Measurements from ENCODE around the gene SNPH. TPM values are rescaled to one million over a fixed set of nuclear protein-coding genes. Genes with fewer than 3 reads are reported as not detected.

The SNPH gene
- total RNA-seq, 1 experiment from 2014 or later = 0.43 TPM

DNA sequence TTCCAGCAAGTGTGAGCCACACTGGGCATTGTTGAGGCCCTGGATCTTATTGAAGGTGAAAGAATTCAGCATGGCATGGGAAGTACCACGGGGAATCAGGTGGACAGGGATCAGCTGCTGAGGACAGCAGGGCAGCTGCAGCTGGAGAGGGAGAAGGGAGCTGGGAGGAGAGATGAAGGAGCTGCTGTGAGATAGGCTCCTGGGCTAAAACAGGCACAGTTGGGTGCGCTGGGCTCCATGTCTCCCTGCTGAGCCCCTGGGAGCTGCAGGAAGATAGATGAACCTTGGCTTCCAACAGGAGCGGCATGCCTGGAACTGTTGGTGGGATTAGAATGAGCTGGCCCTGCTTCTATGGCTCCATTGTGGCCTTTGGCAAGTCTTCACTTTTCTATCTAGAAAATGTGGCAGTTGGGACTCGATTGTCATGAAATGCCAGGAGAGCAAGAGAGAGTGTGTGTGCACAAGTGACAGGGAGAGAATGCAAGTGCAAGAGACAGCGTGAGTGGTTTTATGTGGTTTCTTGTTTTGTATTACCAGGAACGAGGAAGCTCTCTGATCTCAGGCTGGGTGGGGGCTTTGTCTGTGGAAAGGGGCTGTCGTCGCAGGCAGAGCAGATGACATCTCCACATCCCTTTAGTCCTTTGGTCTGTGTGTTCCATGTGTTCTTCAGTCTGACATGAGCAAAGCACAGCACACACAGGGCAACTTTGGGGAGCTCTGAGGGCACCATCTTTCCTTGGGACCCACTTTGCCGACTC, 20.4 kb downstream of the SNPH start:
- Histone ChIP-seq H3K27me3 (replicated peaks; ENCODE audit: insufficient read depth, low read depth, low read length, poor library complexity) (no peaks in the 10 kb centered on the region), H3K36me3 (ENCODE audit: insufficient read depth, low read length, poor library complexity, severe bottlenecking) (no peaks in the 10 kb centered on the region), H3K4me3 (ENCODE audit: low read depth, low read length, poor library complexity, severe bottlenecking) (no peak overlapping the region), H3K27ac (ENCODE audit: low read depth, low read length, poor library complexity, severe bottlenecking) (no peak overlapping the region), H3K4me1 (ENCODE audit: insufficient read depth, low read length, poor library complexity, severe bottlenecking) (no peaks in the 10 kb centered on the region), H3K9me3 (ENCODE audit: low read depth, low read length, poor library complexity, severe bottlenecking) (no peaks in the 10 kb centered on the region)
- TF ChIP-seq, protein P1, sequence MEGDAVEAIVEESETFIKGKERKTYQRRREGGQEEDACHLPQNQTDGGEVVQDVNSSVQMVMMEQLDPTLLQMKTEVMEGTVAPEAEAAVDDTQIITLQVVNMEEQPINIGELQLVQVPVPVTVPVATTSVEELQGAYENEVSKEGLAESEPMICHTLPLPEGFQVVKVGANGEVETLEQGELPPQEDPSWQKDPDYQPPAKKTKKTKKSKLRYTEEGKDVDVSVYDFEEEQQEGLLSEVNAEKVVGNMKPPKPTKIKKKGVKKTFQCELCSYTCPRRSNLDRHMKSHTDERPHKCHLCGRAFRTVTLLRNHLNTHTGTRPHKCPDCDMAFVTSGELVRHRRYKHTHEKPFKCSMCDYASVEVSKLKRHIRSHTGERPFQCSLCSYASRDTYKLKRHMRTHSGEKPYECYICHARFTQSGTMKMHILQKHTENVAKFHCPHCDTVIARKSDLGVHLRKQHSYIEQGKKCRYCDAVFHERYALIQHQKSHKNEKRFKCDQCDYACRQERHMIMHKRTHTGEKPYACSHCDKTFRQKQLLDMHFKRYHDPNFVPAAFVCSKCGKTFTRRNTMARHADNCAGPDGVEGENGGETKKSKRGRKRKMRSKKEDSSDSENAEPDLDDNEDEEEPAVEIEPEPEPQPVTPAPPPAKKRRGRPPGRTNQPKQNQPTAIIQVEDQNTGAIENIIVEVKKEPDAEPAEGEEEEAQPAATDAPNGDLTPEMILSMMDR (conservative IDR thresholded peaks at IDR 0.05; ENCODE audit: low read depth, low read length) = no peak
- TF ChIP-seq EZH2 (IDR thresholded peaks at IDR 0.05; ENCODE audit: borderline replicate concordance, low read depth, low read length, poor library complexity, severe bottlenecking) = no peak
- ChIA-PET CTCF (no interaction called here), POLR2A (ENCODE audit: low non-redundant PET) (no interaction called here)
- intact Hi-C loops (cut with micrococcal nuclease; ENCODE audit: unreplicated experiment) = no loop called here
- no TSS peak for BruUV-seq (replicated peaks)
- no peak for DNase-seq (ENCODE audit: low spot score)

DNA sequence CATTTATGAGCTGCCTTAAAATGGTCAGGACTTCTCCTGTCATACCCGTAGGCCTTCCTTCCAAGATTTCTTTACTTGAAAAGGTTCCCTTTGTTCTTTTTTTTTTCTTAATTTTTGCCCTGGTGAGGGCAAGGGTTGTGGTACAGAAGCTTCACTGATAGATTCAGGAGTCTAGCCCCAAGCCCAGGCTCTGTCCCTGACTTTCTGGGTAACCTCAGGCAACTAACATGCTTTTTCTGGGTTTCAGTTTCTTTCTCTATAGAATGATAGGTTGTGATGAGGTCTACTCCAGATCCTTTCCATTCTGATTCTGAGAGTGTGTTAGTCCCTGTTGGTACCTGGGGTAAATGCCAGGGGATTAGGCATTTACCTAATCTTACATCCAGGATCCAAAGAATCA, 21.2 kb downstream of the SNPH start:
- H3K9me3 ChIP-seq (ENCODE audit: low read depth, low read length, poor library complexity, severe bottlenecking) = no peaks in the 10 kb centered on the region
- no peak for DNase-seq (ENCODE audit: low spot score)
- H3K4me3 ChIP-seq (ENCODE audit: low read depth, low read length, poor library complexity, severe bottlenecking) = no peak overlapping the region
- H3K27me3 ChIP-seq (replicated peaks; ENCODE audit: insufficient read depth, low read depth, low read length, poor library complexity) = no peaks in the 10 kb centered on the region
- no TSS peak for BruUV-seq (replicated peaks)
- TF ChIP-seq EZH2 (IDR thresholded peaks at IDR 0.05; ENCODE audit: borderline replicate concordance, low read depth, low read length, poor library complexity, severe bottlenecking) = no peak
- TF ChIP-seq, protein P1 (conservative IDR thresholded peaks at IDR 0.05; ENCODE audit: low read depth, low read length) = no peak
- no peaks in the 10 kb centered on the region for H3K36me3 ChIP-seq (ENCODE audit: insufficient read depth, low read length, poor library complexity, severe bottlenecking)
- intact Hi-C loops (cut with micrococcal nuclease; ENCODE audit: unreplicated experiment) = no loop called here
- H3K4me1 ChIP-seq (ENCODE audit: insufficient read depth, low read length, poor library complexity, severe bottlenecking) = no peaks in the 10 kb centered on the region
- H3K27ac ChIP-seq (ENCODE audit: low read depth, low read length, poor library complexity, severe bottlenecking) = no peak overlapping the region
- ChIA-PET CTCF (no interaction called here), POLR2A (ENCODE audit: low non-redundant PET) (no interaction called here)

DNA sequence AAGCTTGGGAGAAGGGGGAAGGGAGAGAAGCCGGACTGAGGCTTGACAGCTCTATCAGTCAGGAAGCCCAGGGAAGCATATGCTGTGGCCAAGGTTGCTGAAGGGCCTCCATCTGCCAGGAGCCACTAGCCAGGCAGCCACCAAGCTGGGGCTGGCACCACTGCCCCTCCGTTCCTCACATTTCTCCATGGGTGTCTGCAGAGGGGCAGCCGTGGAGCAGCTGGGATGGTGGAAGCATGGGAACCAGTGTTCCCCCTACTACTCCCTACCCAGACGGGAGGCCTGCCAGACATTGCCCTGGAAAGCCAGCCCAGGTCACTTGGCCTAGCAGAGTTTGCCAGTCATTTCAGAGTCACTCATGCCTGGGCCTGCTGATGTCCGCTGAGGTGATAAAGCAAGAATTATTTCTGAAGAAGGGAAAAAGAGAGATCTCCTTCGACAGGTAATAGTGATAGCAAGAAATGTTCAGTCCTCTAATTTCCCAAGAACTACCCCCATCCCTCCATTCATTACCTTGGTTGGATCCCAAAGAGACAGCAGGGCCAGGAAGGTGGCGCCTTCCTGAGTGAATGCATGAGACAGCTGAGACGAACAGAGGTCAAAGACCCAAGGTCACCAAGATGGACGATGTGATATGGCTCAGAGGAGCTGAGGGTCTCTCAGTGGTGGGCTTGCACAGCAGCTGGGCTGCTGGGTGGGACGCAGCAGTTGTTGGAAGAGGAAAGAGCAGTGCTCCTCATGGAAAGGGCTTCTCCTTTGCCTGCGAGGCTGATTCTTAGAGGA, 21.9 kb downstream of the SNPH start:
- intact Hi-C loops (cut with micrococcal nuclease; ENCODE audit: unreplicated experiment) = no loop called here
- TF ChIP-seq EZH2 (IDR thresholded peaks at IDR 0.05; ENCODE audit: borderline replicate concordance, low read depth, low read length, poor library complexity, severe bottlenecking) = no peak
- TF ChIP-seq, protein P1 (conservative IDR thresholded peaks at IDR 0.05; ENCODE audit: low read depth, low read length) = no peak
- H3K27me3 ChIP-seq (replicated peaks; ENCODE audit: insufficient read depth, low read depth, low read length, poor library complexity) = no peaks in the 10 kb centered on the region
- H3K9me3 ChIP-seq (ENCODE audit: low read depth, low read length, poor library complexity, severe bottlenecking) = no peaks in the 10 kb centered on the region
- H3K4me1 ChIP-seq (ENCODE audit: insufficient read depth, low read length, poor library complexity, severe bottlenecking) = no peaks in the 10 kb centered on the region
- POLR2A ChIA-PET (ENCODE audit: low non-redundant PET) = no interaction called here
- no TSS peak for BruUV-seq (replicated peaks)
- H3K27ac ChIP-seq (ENCODE audit: low read depth, low read length, poor library complexity, severe bottlenecking) = no peak overlapping the region
- no peak for DNase-seq (ENCODE audit: low spot score)
- H3K36me3 ChIP-seq (ENCODE audit: insufficient read depth, low read length, poor library complexity, severe bottlenecking) = no peaks in the 10 kb centered on the region
- CTCF ChIA-PET = no interaction called here
- no peak overlapping the region for H3K4me3 ChIP-seq (ENCODE audit: low read depth, low read length, poor library complexity, severe bottlenecking)

Measured in A673 (cell line).